GM23248 (cell line): Measurements from ENCODE around the gene ENO1. TPM values are rescaled to one million over a fixed set of nuclear protein-coding genes. Genes with fewer than 3 reads are reported as not detected.

ENCODE experiments used
- DNase-seq: peaks from one replicate; pipeline ENCODE4 v3.0.0-alpha.2; 2015
- H2AFZ ChIP-seq: fragments of 200-600 bp; sonication (generic); 2 replicates; pipeline ENCODE4 v1.6.1; 2016; ENCODE audit warnings: antibody characterized with exemption
- H3F3A ChIP-seq: fragments of 200-600 bp; sonication (generic); 2 replicates; pipeline ENCODE4 v1.6.1; 2016; ENCODE audit warnings: mild to moderate bottlenecking, antibody characterized with exemption, mixed run types; ENCODE audit not compliant: insufficient read depth
- H3K27ac ChIP-seq: fragments of 200-600 bp; sonication (generic); 2 replicates; pipeline ENCODE4 v1.5.1; 2016; ENCODE audit warnings: mild to moderate bottlenecking
- H3K27me3 ChIP-seq: fragments of 200-600 bp; sonication (generic); replicated peaks from 2 replicates; pipeline ENCODE4 v1.6.1; 2016; ENCODE audit warnings: mild to moderate bottlenecking; ENCODE audit not compliant: insufficient read depth
- H3K36me3 ChIP-seq: fragments of 200-600 bp; sonication (generic); 2 replicates; pipeline ENCODE4 v1.6.1; 2016; ENCODE audit warnings: low read depth, mild to moderate bottlenecking
- H3K4me1 ChIP-seq: fragments of 200-600 bp; sonication (generic); 2 replicates; pipeline ENCODE4 v1.6.1; 2016; ENCODE audit warnings: mild to moderate bottlenecking; ENCODE audit not compliant: insufficient read depth
- H3K4me2 ChIP-seq: fragments of 200-600 bp; sonication (generic); one replicate; pipeline ENCODE4 v1.6.1; 2016; ENCODE audit warnings: mild to moderate bottlenecking; ENCODE audit not compliant: unreplicated experiment
- H3K4me3 ChIP-seq: fragments of 200-600 bp; sonication (generic); 2 replicates; pipeline ENCODE4 v1.5.1; 2016; ENCODE audit warnings: mild to moderate bottlenecking
- H3K79me2 ChIP-seq: fragments of 200-600 bp; sonication (generic); 2 replicates; pipeline ENCODE4 v1.6.1; 2016; ENCODE audit warnings: mild to moderate bottlenecking; ENCODE audit not compliant: insufficient read depth
- H3K9ac ChIP-seq: fragments of 200-600 bp; sonication (generic); 2 replicates; pipeline ENCODE4 v1.6.1; 2016; ENCODE audit warnings: mild to moderate bottlenecking
- H3K9me2 ChIP-seq: fragments of 200-600 bp; sonication (generic); 2 replicates; pipeline ENCODE4 v1.6.1; 2016; ENCODE audit warnings: mixed run types, mild to moderate bottlenecking, moderate library complexity; ENCODE audit not compliant: insufficient read depth
- H3K9me3 ChIP-seq: fragments of 200-600 bp; sonication (generic); one replicate; pipeline ENCODE4 v1.6.1; 2017; ENCODE audit warnings: low read depth
- H4K20me1 ChIP-seq: fragments of 200-600 bp; sonication (generic); 2 replicates; pipeline ENCODE4 v1.6.0; 2016; ENCODE audit not compliant: insufficient read depth
- EZH2 ChIP-seq: fragments of 200-600 bp; sonication (generic); IDR thresholded peaks from 2 replicates; pipeline ENCODE4 v1.6.1; 2018; ENCODE audit warnings: antibody characterized with exemption, mild to moderate bottlenecking; ENCODE audit not compliant: insufficient read depth, poor library complexity, severe bottlenecking
- EZH2phosphoT487 ChIP-seq: fragments of 200-600 bp; sonication (generic); IDR thresholded peaks from 2 replicates; pipeline ENCODE4 v1.6.1; 2018; ENCODE audit warnings: antibody characterized with exemption, moderate library complexity, mild to moderate bottlenecking, low read depth; ENCODE audit not compliant: insufficient read depth
- WGBS, 2 experiments: methylation state at CpG; one replicate each; pipeline ENCODE4 v1.1.6; 2015 to 2017; ENCODE audit warnings: low lambda C conversion rate in 2 of 2, low coverage in 1 of 2; ENCODE audit errors: missing lambda C conversion rate in 2 of 2; 5-methylcytosine and 5-hydroxymethylcytosine counted together
- in situ Hi-C: fragments of 300-500 bp; cut with MboI; formaldehyde crosslinking; loops from 2 replicates; pipeline ENCODE4 v1.15.0; 2020
- polyA plus RNA-seq: library from polyadenylated mRNA; unstranded; fragments of >200 nt; fragmentation: Nextera tagmentation; extraction: Ambion mirVana; gene quantifications from 2 replicates; pipeline ENCODE4 v1.2.1, GENCODE V29; 2016
- total RNA-seq: library from RNA; depleted of rRNA; stranded (reverse); fragments of >200 nt; shearing (Covaris generic); gene quantifications from 2 replicates; pipeline ENCODE4 v1.2.3, GENCODE V29; 2014

The ENO1 gene
- total and polyA plus RNA-seq, 2 experiments from 2014 or later, result 2,185 to 2,304 TPM

DNA sequence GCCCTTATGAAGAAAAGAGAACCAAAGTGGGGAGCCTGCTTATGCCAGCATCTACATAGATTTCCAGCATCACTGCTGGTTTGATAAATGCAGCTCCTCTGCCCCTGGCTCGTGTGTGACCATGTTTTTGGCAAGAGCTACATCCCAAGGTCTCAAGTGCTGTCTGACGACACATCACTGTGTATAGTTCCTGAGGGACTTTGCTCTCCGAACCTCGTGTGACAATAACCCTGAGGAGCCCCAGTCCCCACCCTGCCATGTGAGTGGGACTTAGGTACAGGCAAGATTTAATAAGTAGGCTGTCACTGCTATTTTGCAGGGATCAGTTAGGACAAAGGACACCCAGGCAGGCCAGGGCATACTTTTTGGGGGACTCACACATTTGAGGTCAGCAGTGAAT is 32.2 kb downstream of the ENO1 start:
- no peaks in the 10 kb centered on the region for H3K9me3 ChIP-seq
- no peaks in the 10 kb centered on the region for H4K20me1 ChIP-seq
- 0 out of 2 replicates have a peak, but pooled peaks cover 4% of the 10 kb centered on the region for H3K4me1 ChIP-seq
- no peaks in the 10 kb centered on the region for H3K27me3 ChIP-seq
- no peaks in the 10 kb centered on the region for H3K36me3 ChIP-seq
- H3K9me2 ChIP-seq, result no peaks in the 10 kb centered on the region
- H3K27ac ChIP-seq, result no peak overlapping the region
- in situ Hi-C loops, result loop anchor here (25.0 kb wide), 1 partner anchor 284 kb away; no protein-coding TSS in a partner anchor
- H3K4me2 ChIP-seq, result no peak overlapping the region
- H3K9ac ChIP-seq, result no peak overlapping the region
- no peak for DNase-seq
- no peak overlapping the region for H3K4me3 ChIP-seq
- no peak for TF ChIP-seq EZH2
- TF ChIP-seq EZH2phosphoT487, result no peak
- no peak overlapping the region for H2AFZ ChIP-seq
- 84 to 93% methylated on average over 4 of the region's 4 CpGs for WGBS, 2 experiments
- H3F3A ChIP-seq, result no peaks in the 10 kb centered on the region
- no peaks in the 10 kb centered on the region for H3K79me2 ChIP-seq

DNA sequence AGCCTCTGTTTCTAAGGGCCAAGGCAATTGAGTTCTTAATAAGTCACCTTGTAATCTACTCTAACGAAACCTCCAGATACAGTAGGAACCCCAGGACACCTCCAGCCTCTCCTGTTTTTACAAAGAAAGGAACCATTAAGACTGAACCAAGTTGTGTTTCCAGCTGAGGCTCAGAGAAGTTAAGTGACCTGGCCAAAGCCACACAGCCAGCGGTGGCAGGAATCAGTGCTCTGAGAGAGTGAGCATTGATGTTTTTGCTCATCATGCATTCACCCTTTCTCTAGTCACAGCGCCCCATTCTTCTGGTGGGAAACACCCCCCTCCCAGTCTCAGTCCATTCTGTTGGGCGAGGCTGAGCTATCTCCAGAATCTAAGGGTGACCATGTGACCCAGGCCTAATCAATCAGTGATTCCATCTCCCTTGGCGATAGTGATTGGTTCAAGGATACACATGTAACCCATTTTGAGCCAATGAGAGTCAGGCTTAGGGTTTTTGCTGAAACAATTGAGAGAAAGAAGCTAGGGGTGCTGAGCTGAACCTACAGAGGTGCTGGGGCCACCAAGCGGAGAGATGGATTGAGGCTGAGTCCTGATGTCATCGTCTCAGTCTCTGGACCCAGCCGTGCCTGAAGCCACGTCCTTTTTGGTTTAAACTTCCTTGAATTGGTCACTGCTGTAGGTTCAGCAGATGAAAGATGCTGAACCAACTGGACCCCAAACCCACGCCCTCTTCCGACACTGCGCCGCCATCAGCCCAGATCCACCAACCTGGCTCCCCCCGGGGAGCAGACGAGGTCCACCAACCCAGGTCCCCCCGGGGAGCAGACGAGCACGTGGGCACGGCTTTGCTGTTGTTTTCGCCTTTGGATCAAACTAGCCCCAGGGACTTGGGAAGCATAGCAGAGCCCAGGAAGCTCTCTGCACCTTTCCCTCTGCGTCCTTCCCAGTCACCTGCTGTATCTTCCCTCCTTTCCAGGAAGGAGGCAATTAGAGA is 33.1 kb downstream of the ENO1 start:
- 82 to 83% methylated on average over 21 of the region's 21 CpGs for WGBS, 2 experiments
- no peaks in the 10 kb centered on the region for H4K20me1 ChIP-seq
- in situ Hi-C loops, result loop anchor here (25.0 kb wide), 1 partner anchor 283 kb away; no protein-coding TSS in a partner anchor
- H3K4me1 ChIP-seq, result 0 out of 2 replicates have a peak, but pooled peaks cover 4% of the 10 kb centered on the region
- no peak overlapping the region for H3K4me2 ChIP-seq
- no peaks in the 10 kb centered on the region for H3F3A ChIP-seq
- no peak overlapping the region for H2AFZ ChIP-seq
- H3K4me3 ChIP-seq, result no peak overlapping the region
- H3K9ac ChIP-seq, result no peak overlapping the region
- no peak overlapping the region for H3K27ac ChIP-seq
- H3K79me2 ChIP-seq, result no peaks in the 10 kb centered on the region
- TF ChIP-seq EZH2phosphoT487, result no peak
- TF ChIP-seq EZH2, result no peak
- H3K36me3 ChIP-seq, result no peaks in the 10 kb centered on the region
- no peaks in the 10 kb centered on the region for H3K9me2 ChIP-seq
- no peaks in the 10 kb centered on the region for H3K9me3 ChIP-seq
- H3K27me3 ChIP-seq, result no peaks in the 10 kb centered on the region
- no peak for DNase-seq

DNA sequence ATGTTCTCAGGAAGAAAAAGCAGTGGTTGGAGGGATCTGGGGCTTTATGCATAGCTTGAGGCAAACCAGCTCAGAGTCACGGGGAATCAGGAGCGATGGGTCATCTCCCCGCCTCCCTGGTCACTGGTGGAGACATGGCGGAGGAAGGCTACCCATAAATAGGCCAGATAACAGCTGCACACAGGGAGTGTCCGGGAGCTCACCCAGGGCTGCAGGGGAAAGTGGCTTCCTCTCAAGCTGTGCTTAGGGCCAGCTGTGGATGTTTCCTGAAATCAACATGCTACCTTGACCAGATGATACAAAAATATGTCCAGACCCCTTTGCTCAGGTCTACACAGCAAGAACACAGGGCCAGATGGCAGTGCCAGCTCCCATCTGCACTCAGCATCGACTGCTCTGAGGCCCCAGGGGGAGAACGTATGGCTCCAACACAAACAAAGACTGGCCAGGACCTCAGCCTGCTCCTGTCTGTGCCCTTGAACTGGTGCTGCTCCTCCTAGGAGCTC is 33.9 kb downstream of the ENO1 start:
- H3K9ac ChIP-seq, result no peak overlapping the region
- in situ Hi-C loops, result loop anchor here (25.0 kb wide), 1 partner anchor 282 kb away; no protein-coding TSS in a partner anchor

DNA sequence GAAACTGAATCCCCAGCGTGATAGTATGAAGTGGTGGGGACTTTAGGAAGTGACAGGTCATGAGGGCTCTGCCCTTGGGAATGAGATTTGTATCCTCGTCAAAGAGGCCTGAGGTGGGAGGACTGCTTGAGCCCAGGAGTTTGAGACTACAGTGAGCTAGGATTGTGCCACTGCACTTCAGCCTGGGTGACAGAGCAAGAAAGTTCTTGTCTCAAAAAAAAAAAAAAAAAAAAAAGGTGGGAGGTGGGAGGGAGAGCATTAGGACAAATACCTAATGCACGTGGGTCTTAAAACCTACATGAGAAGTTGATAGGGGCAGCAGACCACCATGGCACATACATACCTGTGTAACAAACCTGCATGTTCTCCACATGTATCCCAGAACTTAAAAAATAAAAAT is 37.1 kb downstream of the ENO1 start:
- no peaks in the 10 kb centered on the region for H3K36me3 ChIP-seq
- H3K4me2 ChIP-seq, result no peak overlapping the region
- 66 to 68% methylated on average over 3 of the region's 3 CpGs for WGBS, 2 experiments
- H4K20me1 ChIP-seq, result no peaks in the 10 kb centered on the region
- H3F3A ChIP-seq, result no peaks in the 10 kb centered on the region
- no peak for TF ChIP-seq EZH2
- no peak for TF ChIP-seq EZH2phosphoT487
- H3K27ac ChIP-seq, result no peak overlapping the region
- H3K4me1 ChIP-seq, result peaks cover 2% of the 10 kb centered on the region
- in situ Hi-C loops, result loop anchor here (25.0 kb wide), 1 partner anchor 279 kb away; no protein-coding TSS in a partner anchor
- H3K4me3 ChIP-seq, result no peak overlapping the region
- H3K79me2 ChIP-seq, result no peaks in the 10 kb centered on the region
- no peaks in the 10 kb centered on the region for H3K9me3 ChIP-seq
- H3K27me3 ChIP-seq, result no peaks in the 10 kb centered on the region
- H2AFZ ChIP-seq, result no peak overlapping the region
- H3K9ac ChIP-seq, result no peak overlapping the region
- H3K9me2 ChIP-seq, result no peaks in the 10 kb centered on the region
- no peak for DNase-seq

More for the DNA sequence above, 33.9 kb downstream of the ENO1 start:
- no peaks in the 10 kb centered on the region for H3K27me3 ChIP-seq
- H3K9me2 ChIP-seq, result no peaks in the 10 kb centered on the region
- no peaks in the 10 kb centered on the region for H3F3A ChIP-seq
- no peak overlapping the region for H2AFZ ChIP-seq
- H3K79me2 ChIP-seq, result no peaks in the 10 kb centered on the region
- no peaks in the 10 kb centered on the region for H4K20me1 ChIP-seq
- H3K4me1 ChIP-seq, result 0 out of 2 replicates have a peak, but pooled peaks cover 4% of the 10 kb centered on the region
- H3K4me3 ChIP-seq, result no peak overlapping the region
- no peaks in the 10 kb centered on the region for H3K9me3 ChIP-seq
- DNase-seq, result no peak
- 76 to 79% methylated on average over 7 of the region's 7 CpGs for WGBS, 2 experiments
- no peak for TF ChIP-seq EZH2phosphoT487
- TF ChIP-seq EZH2, result no peak
- H3K27ac ChIP-seq, result no peak overlapping the region
- no peak overlapping the region for H3K4me2 ChIP-seq
- no peaks in the 10 kb centered on the region for H3K36me3 ChIP-seq
